ENCODE results near the gene DAPK2.

DNA sequence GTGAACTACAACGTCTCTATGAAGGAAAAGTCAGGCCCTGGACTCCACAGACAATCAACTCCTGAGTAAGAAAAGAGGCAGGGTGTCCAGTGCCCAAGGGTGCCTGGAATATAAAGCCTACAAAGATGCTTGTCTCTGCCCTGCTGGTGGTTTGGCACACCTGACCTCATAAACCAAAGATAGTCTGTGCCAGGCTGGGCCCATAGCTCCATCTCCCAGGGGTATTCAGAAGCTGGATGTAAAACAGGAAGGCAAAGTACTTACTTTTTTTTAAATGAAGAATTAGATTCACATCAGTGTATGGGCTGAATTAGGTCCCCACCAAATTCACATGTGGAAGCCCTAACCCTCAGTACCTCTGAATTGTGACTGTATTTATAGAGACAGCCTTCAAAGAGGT, 146.0 kb downstream of the DAPK2 start:
- TF ChIP-seq, protein P1, sequence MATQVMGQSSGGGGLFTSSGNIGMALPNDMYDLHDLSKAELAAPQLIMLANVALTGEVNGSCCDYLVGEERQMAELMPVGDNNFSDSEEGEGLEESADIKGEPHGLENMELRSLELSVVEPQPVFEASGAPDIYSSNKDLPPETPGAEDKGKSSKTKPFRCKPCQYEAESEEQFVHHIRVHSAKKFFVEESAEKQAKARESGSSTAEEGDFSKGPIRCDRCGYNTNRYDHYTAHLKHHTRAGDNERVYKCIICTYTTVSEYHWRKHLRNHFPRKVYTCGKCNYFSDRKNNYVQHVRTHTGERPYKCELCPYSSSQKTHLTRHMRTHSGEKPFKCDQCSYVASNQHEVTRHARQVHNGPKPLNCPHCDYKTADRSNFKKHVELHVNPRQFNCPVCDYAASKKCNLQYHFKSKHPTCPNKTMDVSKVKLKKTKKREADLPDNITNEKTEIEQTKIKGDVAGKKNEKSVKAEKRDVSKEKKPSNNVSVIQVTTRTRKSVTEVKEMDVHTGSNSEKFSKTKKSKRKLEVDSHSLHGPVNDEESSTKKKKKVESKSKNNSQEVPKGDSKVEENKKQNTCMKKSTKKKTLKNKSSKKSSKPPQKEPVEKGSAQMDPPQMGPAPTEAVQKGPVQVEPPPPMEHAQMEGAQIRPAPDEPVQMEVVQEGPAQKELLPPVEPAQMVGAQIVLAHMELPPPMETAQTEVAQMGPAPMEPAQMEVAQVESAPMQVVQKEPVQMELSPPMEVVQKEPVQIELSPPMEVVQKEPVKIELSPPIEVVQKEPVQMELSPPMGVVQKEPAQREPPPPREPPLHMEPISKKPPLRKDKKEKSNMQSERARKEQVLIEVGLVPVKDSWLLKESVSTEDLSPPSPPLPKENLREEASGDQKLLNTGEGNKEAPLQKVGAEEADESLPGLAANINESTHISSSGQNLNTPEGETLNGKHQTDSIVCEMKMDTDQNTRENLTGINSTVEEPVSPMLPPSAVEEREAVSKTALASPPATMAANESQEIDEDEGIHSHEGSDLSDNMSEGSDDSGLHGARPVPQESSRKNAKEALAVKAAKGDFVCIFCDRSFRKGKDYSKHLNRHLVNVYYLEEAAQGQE (IDR thresholded peaks at IDR 0.05), result no peak
- TF ChIP-seq BHLHE40 (IDR thresholded peaks at IDR 0.05; ENCODE audit: low read depth, low read length), result no peak

Measured in A549 (cell line).